Measurements from ENCODE around the gene CD302.
"Not testable (repeated sequence)": the region's sequence is repeated elsewhere in the genome, so short reads cannot be mapped to it uniquely, and the experiment has no call there.

CD302 gene

DNA sequence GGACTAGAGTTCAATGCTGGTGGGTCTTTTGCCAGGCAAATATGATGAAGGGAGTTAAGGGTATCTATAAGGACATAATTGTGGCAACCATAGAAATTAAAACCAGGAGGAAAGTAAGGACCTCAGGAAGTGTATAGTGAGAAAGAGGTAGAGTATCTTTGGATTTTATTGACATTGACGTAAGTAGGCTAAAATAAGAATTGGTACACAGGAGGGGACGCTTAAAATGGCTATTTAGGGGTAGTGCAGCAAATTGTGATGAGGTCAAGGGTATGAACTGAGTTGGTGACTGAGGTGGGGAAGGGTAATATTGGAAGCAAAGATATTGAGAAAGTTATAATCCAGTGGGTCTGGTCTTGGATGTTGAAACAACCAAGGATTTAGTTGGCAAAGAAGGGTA lies 43.0 kb downstream of the CD302 start:
- DNase-seq (ENCODE audit: low read depth in 1 of 2, low spot score in 1 of 2): no peak

- DNase-seq (ENCODE audit: low read depth in 1 of 2, low spot score in 1 of 2): no peak
Measured at GRCh38 chr2:159753797-159754196, 44.2 kb downstream of the CD302 start.

GRCh38 chr2:159750873-159751272 lies 47.1 kb downstream of the CD302 start:
- no peak for DNase-seq (ENCODE audit: low read depth in 1 of 2, low spot score in 1 of 2)

- DNase-seq (ENCODE audit: low read depth in 1 of 2, low spot score in 1 of 2): no peak
Measured at GRCh38 chr2:159748089-159748488, 49.9 kb downstream of the CD302 start.

DNA sequence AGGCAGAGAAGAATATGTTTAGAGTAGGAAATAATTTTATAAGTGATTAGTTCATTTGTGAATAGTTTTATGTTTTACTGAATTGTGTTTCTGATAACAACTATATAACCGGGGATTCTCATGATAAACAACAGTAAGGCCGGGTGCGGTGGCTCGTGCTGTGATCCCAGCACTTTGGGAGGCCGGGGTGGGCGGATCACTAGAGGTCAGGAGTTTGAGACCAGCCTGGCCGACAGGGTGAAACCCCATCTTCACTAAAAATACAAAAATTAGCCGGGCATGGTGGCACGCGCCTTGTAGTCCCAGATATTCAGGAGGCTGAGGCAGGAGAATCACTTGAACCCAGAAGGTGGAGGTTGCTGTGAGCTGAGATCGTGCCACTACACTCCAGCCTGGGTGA lies 52.8 kb downstream of the CD302 start:
- not testable (repeated sequence) for DNase-seq (ENCODE audit: low read depth in 1 of 2, low spot score in 1 of 2)

- no peak for DNase-seq (ENCODE audit: low read depth in 1 of 2, low spot score in 1 of 2)
Measured at GRCh38 chr2:159744363-159744762, 53.6 kb downstream of the CD302 start.

- DNase-seq (ENCODE audit: low read depth in 1 of 2, low spot score in 1 of 2): no peak
Measured at GRCh38 chr2:159742846-159743245, 55.2 kb downstream of the CD302 start.

- DNase-seq (ENCODE audit: low read depth in 1 of 2, low spot score in 1 of 2): no peak
Measured at GRCh38 chr2:159738509-159739390, 59.3 kb downstream of the CD302 start.

GRCh38 chr2:159737917-159738296 lies 60.1 kb downstream of the CD302 start:
- no peak for DNase-seq (ENCODE audit: low read depth in 1 of 2, low spot score in 1 of 2)

DNA sequence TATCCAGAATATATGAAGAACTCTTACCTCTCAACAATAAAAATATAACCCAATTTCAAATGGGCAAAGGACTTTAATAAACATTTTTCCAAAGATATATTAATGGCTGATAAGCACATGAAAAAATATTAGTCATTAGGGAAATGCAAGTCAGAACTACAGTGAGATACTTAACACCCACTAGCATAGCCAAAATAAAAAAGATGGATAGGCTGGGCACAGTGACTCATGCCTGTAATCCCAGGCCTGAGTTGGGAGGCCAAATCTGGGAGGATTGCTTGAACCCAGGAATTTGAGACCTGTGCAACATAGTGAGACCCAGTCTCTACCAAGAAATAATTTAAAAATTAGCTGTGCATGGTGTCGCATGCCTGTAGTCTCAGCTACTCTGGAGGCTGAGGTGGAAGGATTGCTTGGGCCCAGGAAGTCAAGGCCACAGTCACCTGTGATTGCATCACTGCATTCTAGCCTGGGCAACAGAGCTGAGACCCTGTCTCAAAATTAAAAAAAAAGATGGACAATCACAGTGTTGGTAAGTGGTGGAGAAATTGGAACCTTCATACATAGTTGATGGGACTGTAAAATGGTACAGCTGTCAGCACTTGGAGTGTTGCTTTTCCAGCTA lies 60.6 kb downstream of the CD302 start:
- DNase-seq (ENCODE audit: low read depth in 1 of 2, low spot score in 1 of 2): no peak

DNA sequence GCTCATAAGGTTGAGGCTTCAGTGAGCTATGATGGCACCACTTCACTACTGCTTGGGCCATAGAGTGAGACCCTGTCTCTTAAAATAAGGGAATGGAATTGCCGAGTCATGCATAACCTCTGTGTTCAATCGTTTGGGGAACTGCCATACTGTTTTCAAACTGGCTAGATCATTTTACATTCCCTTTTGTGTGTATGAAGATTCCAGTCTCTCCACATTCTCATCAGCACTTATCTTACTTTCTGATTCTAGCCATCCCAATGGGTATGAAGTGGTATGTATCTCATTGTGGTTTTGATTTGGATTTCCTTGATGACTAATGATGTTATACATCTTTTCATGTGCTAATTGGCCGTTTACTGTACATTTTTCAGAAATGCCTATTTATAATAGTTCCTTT lies 62.0 kb downstream of the CD302 start:
- DNase-seq (ENCODE audit: low read depth in 1 of 2, low spot score in 1 of 2): no peak

- no peak for DNase-seq (ENCODE audit: low read depth in 1 of 2, low spot score in 1 of 2)
Measured at GRCh38 chr2:159735648-159736047, 62.4 kb downstream of the CD302 start.

DNA sequence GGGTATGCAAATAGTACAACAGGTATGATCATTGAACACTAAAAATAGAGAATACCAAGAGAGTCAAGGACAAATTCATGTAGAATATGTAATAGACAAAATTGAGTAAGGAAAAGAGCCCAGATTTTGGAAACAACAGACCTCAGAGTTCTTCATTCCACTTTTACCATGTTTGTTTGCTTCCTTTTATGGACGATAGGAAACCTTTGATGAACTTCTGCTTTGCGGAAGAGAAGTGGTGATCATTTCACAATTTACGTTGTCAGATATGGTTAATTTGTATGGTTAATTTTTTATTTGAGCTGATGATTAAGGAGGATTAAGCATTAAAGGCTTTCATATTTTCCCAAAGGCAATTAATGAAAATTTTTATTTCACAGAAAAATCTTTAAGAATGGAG lies 69.4 kb downstream of the CD302 start:
- DNase-seq (ENCODE audit: low read depth in 1 of 2, low spot score in 1 of 2): no peak

DNA sequence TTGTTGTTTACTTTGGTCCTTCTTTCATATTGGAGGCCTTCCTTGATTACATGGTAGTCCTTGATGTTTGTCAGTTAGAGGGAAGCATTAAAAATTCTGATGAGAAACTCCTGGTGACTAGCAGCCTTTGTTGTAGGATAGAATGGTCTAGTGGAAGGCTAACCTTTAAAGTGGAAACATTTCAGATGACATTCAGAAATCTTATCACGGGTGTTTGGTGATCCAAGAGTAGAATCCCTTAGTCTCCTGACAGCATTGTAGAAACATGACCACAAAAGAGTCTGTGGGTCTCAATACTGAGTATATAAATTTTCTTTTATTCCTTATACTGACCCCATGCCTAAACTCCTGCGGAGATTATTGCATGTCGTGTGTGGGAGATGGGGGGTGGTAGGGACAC lies 72.3 kb downstream of the CD302 start:
- DNase-seq (ENCODE audit: low read depth in 1 of 2, low spot score in 1 of 2): no peak

- not testable (repeated sequence) for DNase-seq (ENCODE audit: low read depth in 1 of 2, low spot score in 1 of 2)
Measured at GRCh38 chr2:159724795-159725572, 73.0 kb downstream of the CD302 start.

DNA sequence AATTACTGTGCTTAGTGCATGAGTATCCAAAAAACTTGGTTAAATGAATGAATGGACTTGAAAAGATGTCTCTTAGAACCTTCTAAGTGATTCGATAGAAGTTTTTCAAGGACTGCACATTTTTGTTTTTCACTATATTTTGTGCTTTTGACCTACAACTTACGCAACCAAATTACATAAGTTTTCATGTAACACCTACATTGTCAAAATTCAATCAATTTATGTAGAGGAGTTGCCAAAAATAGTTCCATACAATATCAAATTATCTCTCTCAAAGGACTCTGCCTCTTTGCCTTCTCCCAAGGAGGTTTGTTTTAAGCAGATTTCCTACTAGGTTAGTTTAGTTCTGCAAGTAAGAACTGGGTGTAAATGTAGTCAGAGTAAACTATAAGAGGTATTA lies 75.4 kb downstream of the CD302 start:
- no peak for DNase-seq (ENCODE audit: low read depth in 1 of 2, low spot score in 1 of 2)

DNA sequence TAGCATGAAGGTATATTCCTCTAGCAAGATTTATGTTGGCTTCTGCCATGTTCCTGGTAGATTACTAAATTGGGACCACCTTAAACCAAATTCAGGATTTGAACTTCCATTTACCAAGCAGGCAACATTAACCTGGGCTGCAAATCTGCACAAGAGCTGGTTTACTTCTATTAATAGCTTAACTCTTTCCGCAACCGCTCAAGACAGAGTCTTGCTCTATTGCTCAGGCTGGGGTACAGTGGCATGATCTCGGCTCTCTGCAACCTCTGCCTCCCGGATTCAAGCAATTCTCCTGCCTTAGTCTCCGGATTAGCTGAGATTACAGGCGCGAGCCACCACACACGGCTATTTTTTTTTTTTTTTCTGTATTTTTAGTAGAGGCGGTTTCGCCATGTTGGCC lies 77.3 kb downstream of the CD302 start:
- no peak for DNase-seq (ENCODE audit: low read depth in 1 of 2, low spot score in 1 of 2)

All from activated T-helper 1 cell treated with anti-CD3 and anti-CD28 coated beads, Interleukin-2, amount 50 U/mL, for 16 hours (primary cell).